ENCODE measurements around the gene ZSWIM5.

GRCh38 chr1:45067806-45068205 is 138.6 kb downstream of the ZSWIM5 start:
- TF ChIP-seq CTCF (IDR thresholded peaks at IDR 0.05), result no peak
- TF ChIP-seq POLR2A (IDR thresholded peaks at IDR 0.05), result no peak

Measured in tibial nerve (tissue), 3 donors.